HEK293 (cell line): Measurements from ENCODE around the gene MRPL55.

ENCODE experiments used
- CTCF ChIA-PET: fragments of 350-600 bp; formaldehyde crosslinking; extraction: SDS; loops from one replicate; lab custom pipeline; 2021; ENCODE audit warnings: antibody characterized with exemption; lab: Yijun Ruan, JAX
- POLR2A ChIA-PET: fragments of 300-600 bp; formaldehyde crosslinking; extraction: SDS; loops from one replicate; lab custom pipeline; 2020; ENCODE audit warnings: antibody characterized with exemption, inconsistent platforms; lab: Yijun Ruan, JAX
- H3K27ac ChIP-seq: fragments of 200-500 bp; sonication (Bioruptor generic); 2 replicates; pipeline ENCODE4 v1.5.1; 2014; ENCODE audit warnings: low read depth, low read length, control low read depth, inconsistent platforms; ENCODE audit errors: extremely low read depth
- H3K36me3 ChIP-seq, 2 experiments: fragments of 200-500 bp in 1 of 2; sonication (Bioruptor generic) in 1 of 2; 1 replicate in 1 of 2; 2 replicates in 1 of 2; pipeline ENCODE4 v1.5.1; 2014 to 2017; ENCODE audit warnings: inconsistent platforms in 2 of 2, low read length in 2 of 2; ENCODE audit not compliant: control insufficient read depth in 2 of 2, insufficient read depth in 1 of 2
- H3K4me1 ChIP-seq: fragments of 200-500 bp; sonication (Bioruptor generic); 2 replicates; pipeline ENCODE4 v1.5.1; 2014; ENCODE audit warnings: mild to moderate bottlenecking, low read length, inconsistent platforms; ENCODE audit not compliant: control insufficient read depth, insufficient read depth
- H3K4me3 ChIP-seq: 2 replicates; pipeline ENCODE4 v1.5.1; 2011; ENCODE audit warnings: low read depth, mild to moderate bottlenecking, control low read depth, low read length, moderate library complexity
- H3K9me3 ChIP-seq: fragments of 200-500 bp; sonication (Bioruptor generic); 2 replicates; pipeline ENCODE4 v1.5.1; 2014; ENCODE audit warnings: low read depth, low read length, inconsistent platforms; ENCODE audit not compliant: control insufficient read depth, insufficient read depth
- BCL11B ChIP-seq: fragments of 450-650 bp; formaldehyde crosslinking; IDR thresholded peaks from 2 replicates; pipeline ENCODE4 v1.5.1; 2016; ENCODE audit warnings: low read depth, missing biosample characterization, missing genetic modification characterization
- EGR2 ChIP-seq: fragments of 450-650 bp; formaldehyde crosslinking; IDR thresholded peaks from 2 replicates; pipeline ENCODE4 v1.5.1; 2016; ENCODE audit warnings: low read depth, missing biosample characterization, missing genetic modification characterization
- GLI2 ChIP-seq: fragments of 450-650 bp; formaldehyde crosslinking; IDR thresholded peaks from 2 replicates; pipeline ENCODE4; 2017; ENCODE audit warnings: missing biosample characterization, missing genetic modification characterization, low read depth, borderline replicate concordance
- GLIS1 ChIP-seq: fragments of 450-650 bp; formaldehyde crosslinking; IDR thresholded peaks from 2 replicates; pipeline ENCODE4 v1.5.1; 2016; ENCODE audit warnings: missing biosample characterization, missing genetic modification characterization
- HOXD13 ChIP-seq: sonication (generic); formaldehyde crosslinking; IDR thresholded peaks from 2 replicates; pipeline ENCODE4 v1.8.0; 2022; ENCODE audit warnings: missing genetic modification reagents, borderline replicate concordance
- PRDM2 ChIP-seq: fragments of 450-650 bp; formaldehyde crosslinking; IDR thresholded peaks from 2 replicates; pipeline ENCODE4 v1.5.1; 2016; ENCODE audit warnings: missing biosample characterization, missing genetic modification characterization, borderline replicate concordance
- REST ChIP-seq: fragments of 450-650 bp; formaldehyde crosslinking; IDR thresholded peaks from 2 replicates; pipeline ENCODE4 v1.5.1; 2016; ENCODE audit warnings: missing biosample characterization, missing genetic modification characterization
- ZFP37 ChIP-seq: fragments of 450-650 bp; formaldehyde crosslinking; IDR thresholded peaks from 2 replicates; pipeline ENCODE4 v1.5.1; 2016; ENCODE audit warnings: missing biosample characterization, missing genetic modification characterization
- ZIC2 ChIP-seq: fragments of 450-650 bp; formaldehyde crosslinking; IDR thresholded peaks from 2 replicates; pipeline ENCODE4 v1.5.1; 2016; ENCODE audit warnings: missing biosample characterization, missing genetic modification characterization
- ZNF155 ChIP-seq: fragments of 450-650 bp; formaldehyde crosslinking; IDR thresholded peaks from 2 replicates; pipeline ENCODE4 v1.5.1; 2016; ENCODE audit warnings: missing biosample characterization, missing genetic modification characterization
- ZNF157 ChIP-seq: fragments of 450-650 bp; formaldehyde crosslinking; IDR thresholded peaks from 2 replicates; pipeline ENCODE4 v1.5.1; 2016; ENCODE audit warnings: missing biosample characterization, missing genetic modification characterization
- ZNF223 ChIP-seq: fragments of 450-650 bp; formaldehyde crosslinking; IDR thresholded peaks from 2 replicates; pipeline ENCODE4 v1.5.1; 2016; ENCODE audit warnings: missing biosample characterization, missing genetic modification characterization
- ZNF24 ChIP-seq: fragments of 450-650 bp; formaldehyde crosslinking; IDR thresholded peaks from 2 replicates; pipeline ENCODE4 v1.5.1; 2016; ENCODE audit warnings: missing biosample characterization, missing genetic modification characterization
- ZNF266 ChIP-seq: fragments of 450-650 bp; formaldehyde crosslinking; IDR thresholded peaks from 2 replicates; pipeline ENCODE4 v1.5.1; 2016; ENCODE audit warnings: missing biosample characterization, missing genetic modification characterization, low read depth
- ZNF544 ChIP-seq: fragments of 450-650 bp; formaldehyde crosslinking; IDR thresholded peaks from 2 replicates; pipeline ENCODE4 v1.5.0; 2017; ENCODE audit warnings: missing biosample characterization, missing genetic modification characterization
- ZNF639 ChIP-seq: fragments of 450-650 bp; formaldehyde crosslinking; IDR thresholded peaks from 2 replicates; pipeline ENCODE4 v1.5.1; 2016; ENCODE audit warnings: missing biosample characterization, missing genetic modification characterization
- ZNF670 ChIP-seq: fragments of 450-650 bp; formaldehyde crosslinking; IDR thresholded peaks from 2 replicates; pipeline ENCODE4 v1.5.1; 2016; ENCODE audit warnings: missing biosample characterization, missing genetic modification characterization, low read depth
- ZNF837 ChIP-seq: fragments of 450-650 bp; formaldehyde crosslinking; IDR thresholded peaks from 2 replicates; pipeline ENCODE4 v1.5.1; 2016; ENCODE audit warnings: missing biosample characterization, missing genetic modification characterization
- ZSCAN16 ChIP-seq: fragments of 450-650 bp; formaldehyde crosslinking; IDR thresholded peaks from 2 replicates; pipeline ENCODE4 v1.5.1; 2016; ENCODE audit warnings: missing biosample characterization, missing genetic modification characterization

MRPL55 gene

GRCh38 chr1:228154670-228155571, 45.8 kb upstream of the MRPL55 start (continued):
- TF ChIP-seq ZNF266 (no peak), HOXD13 (CRISPR knock-in tag) (no peak), ZIC2 (tag by site-specific recombination) (peak; percentile 92), BCL11B (tag by site-specific recombination) (no peak), ZNF155 (tag by site-specific recombination) (no peak), ZNF24 (tag by site-specific recombination) (no peak), ZNF223 (tag by site-specific recombination) (no peak), ZSCAN16 (tag by site-specific recombination) (no peak), PRDM2 (tag by site-specific recombination) (no peak)

DNA sequence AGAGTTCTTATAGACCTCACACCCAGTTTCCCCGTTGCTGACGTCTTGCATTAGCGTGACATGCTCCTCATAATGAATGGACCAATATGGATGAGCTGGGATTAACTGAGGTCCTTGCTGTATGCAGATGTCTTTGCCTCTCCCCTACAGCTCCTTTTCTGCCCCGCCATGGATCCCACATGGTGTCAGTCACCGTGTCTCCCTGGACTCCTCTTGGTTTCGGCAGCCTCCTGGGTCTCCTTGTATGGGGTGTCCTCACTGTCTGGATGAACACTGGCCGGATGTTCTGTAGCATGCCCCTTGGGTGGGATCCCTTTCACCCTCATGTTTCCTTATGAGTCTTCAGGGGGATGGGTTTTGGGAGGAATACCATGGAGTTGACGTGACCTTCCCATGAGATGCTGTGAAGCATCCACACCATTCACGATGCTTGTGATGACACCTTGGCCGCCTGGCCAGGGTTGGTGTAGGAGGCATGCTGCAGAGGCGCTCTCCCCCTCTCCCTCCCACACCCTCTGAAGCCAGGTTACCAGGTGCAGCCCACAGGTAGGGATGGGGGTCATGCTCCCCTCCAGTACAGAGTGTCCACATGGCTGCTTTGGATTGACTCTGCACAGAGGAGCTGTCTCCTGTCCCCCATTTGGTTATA, 45.0 kb upstream of the MRPL55 start:
- Histone ChIP-seq H3K27ac (no peak overlapping the region), H3K4me3 (no peak overlapping the region), H3K4me1 (peaks cover 3% of the 10 kb centered on the region; the same call in 1 of the 2 replicates), H3K9me3 (no peaks in the 10 kb centered on the region), H3K36me3 (no peaks in the 10 kb centered on the region)
- CTCF ChIA-PET = interaction anchor here (0.6 to 1.1 kb wide), 2 partner anchors 10 to 23 kb away, joined by 3 read pairs; no protein-coding TSS in a partner anchor
- TF ChIP-seq ZFP37 (tag by site-specific recombination) = no peak
- TF ChIP-seq EGR2 (tag by site-specific recombination) = 0 out of 2 replicates have a peak, but pooled peaks have one; percentile 45
- POLR2A ChIA-PET = interaction anchor here (0.7 to 9.6 kb wide), 2 partner anchors 10 to 60 kb away, joined by 3 to 82 read pairs; partner anchors contain the start of gene IBA57

- ChIA-PET CTCF (interaction anchor here (0.6 to 2.7 kb wide), 4 partner anchors 12 to 69 kb away, joined by 3 to 14 read pairs (median 10); partner anchors contain the start of gene IBA57), POLR2A (interaction anchor here (9.6 kb wide), 1 partner anchor 11 kb away, joined by 82 read pairs; the partner anchor contains the start of gene IBA57)
- Histone ChIP-seq H3K9me3 (no peaks in the 10 kb centered on the region), H3K4me1 (peaks cover 3% of the 10 kb centered on the region; the same call in 1 of the 2 replicates), H3K27ac (no peak overlapping the region), H3K36me3 (peaks cover 0 to 12% of the 10 kb centered on the region in 2 experiments; a peak in 1 of 3 replicates), H3K4me3 (no peak overlapping the region)
- no peak for TF ChIP-seq ZNF157 (tag by site-specific recombination)
- TF ChIP-seq ZNF837 (tag by site-specific recombination) = no peak
- no peak for TF ChIP-seq ZNF670
- TF ChIP-seq ZNF544 (tag by site-specific recombination) = no peak
- no peak for TF ChIP-seq GLI2 (tag by site-specific recombination)
- no peak for TF ChIP-seq GLIS1 (tag by site-specific recombination)
- no peak for TF ChIP-seq REST (tag by site-specific recombination)
- no peak for TF ChIP-seq ZNF639
Measured at GRCh38 chr1:228152918-228153258, 43.8 kb upstream of the MRPL55 start.
